Stimulated activated CD8-positive, alpha-beta memory T cell treated with anti-CD3 and anti-CD28 coated beads, Interleukin-15, amount 100 ng/mL, for 1 hour (primary cell): ENCODE measurements around the gene POT1.
"Not testable (repeated sequence)": the region's sequence is repeated elsewhere in the genome, so short reads cannot be mapped to it uniquely, and the experiment has no call there.

ENCODE experiments used
- DNase-seq: peaks from one replicate; pipeline ENCODE4 v3.0.0-alpha.2; 2020; ENCODE audit warnings: low read depth

The POT1 gene

GRCh38 chr7:124929467-124930172 lies at the start of gene POT1:
Gene POT1, minus strand, starts transcription at chr7:124929825. Its CDS starts 32,652 bp downstream, at chr7:124897173.
- DNase-seq, result peak; percentile 93

- not testable (repeated sequence) for DNase-seq
Measured at GRCh38 chr7:124975131-124975530, 45.5 kb upstream of the POT1 start.

- DNase-seq, result no peak
Measured at GRCh38 chr7:124965553-124965952, 35.9 kb upstream of the POT1 start.

- no peak for DNase-seq
Measured at GRCh38 chr7:124959676-124960075, 30.1 kb upstream of the POT1 start.

GRCh38 chr7:124957952-124958351 lies 28.3 kb upstream of the POT1 start:
- not testable (repeated sequence) for DNase-seq

GRCh38 chr7:124956160-124956559 lies 26.5 kb upstream of the POT1 start:
- DNase-seq, result no peak

GRCh38 chr7:124954790-124955189 lies 25.2 kb upstream of the POT1 start:
- no peak for DNase-seq

GRCh38 chr7:124945680-124946079 lies 16.1 kb upstream of the POT1 start:
- no peak for DNase-seq

- DNase-seq, result no peak
Measured at GRCh38 chr7:124943472-124943871, 13.8 kb upstream of the POT1 start.

- DNase-seq, result no peak
Measured at GRCh38 chr7:124942399-124942798, 12.8 kb upstream of the POT1 start.

- no peak for DNase-seq
Measured at GRCh38 chr7:124940306-124940705, 10.7 kb upstream of the POT1 start.

- DNase-seq, result no peak
Measured at GRCh38 chr7:124938128-124938527, 8.5 kb upstream of the POT1 start.

GRCh38 chr7:124937076-124937475 lies 7.5 kb upstream of the POT1 start:
- DNase-seq, result no peak

- no peak for DNase-seq
Measured at GRCh38 chr7:124934841-124935240, 5.2 kb upstream of the POT1 start.

GRCh38 chr7:124930655-124931597 lies 1.3 kb upstream of the POT1 start:
- DNase-seq, result no peak

- DNase-seq, result no peak
Measured at GRCh38 chr7:124930173-124930623, 573 bp upstream of the POT1 start.

- no peak for DNase-seq
Measured at GRCh38 chr7:124924906-124925305, 4.7 kb downstream of the POT1 start.

- no peak for DNase-seq
Measured at GRCh38 chr7:124922200-124922599, 7.4 kb downstream of the POT1 start.

GRCh38 chr7:124919841-124920240 lies 9.8 kb downstream of the POT1 start:
- DNase-seq, result no peak

- DNase-seq, result no peak
Measured at GRCh38 chr7:124918662-124919061, 11.0 kb downstream of the POT1 start.

GRCh38 chr7:124915242-124915641 lies 14.4 kb downstream of the POT1 start:
- no peak for DNase-seq

- DNase-seq, result no peak
Measured at GRCh38 chr7:124914298-124914697, 15.3 kb downstream of the POT1 start.

GRCh38 chr7:124912972-124913371 lies 16.7 kb downstream of the POT1 start:
- no peak for DNase-seq
